Measurements from ENCODE around the gene HDAC4.

HDAC4 gene

GRCh38 chr2:239193925-239194677 is 206.7 kb downstream of the HDAC4 start:
- no peak for DNase-seq

- DNase-seq: no peak
Measured at GRCh38 chr2:239193401-239193811, 207.4 kb downstream of the HDAC4 start.

GRCh38 chr2:239192975-239193374 is 207.8 kb downstream of the HDAC4 start:
- DNase-seq: no peak

GRCh38 chr2:239192456-239192855 is 208.4 kb downstream of the HDAC4 start:
- DNase-seq: no peak

- no peak for DNase-seq
Measured at GRCh38 chr2:239190921-239191885, 209.6 kb downstream of the HDAC4 start.

DNA sequence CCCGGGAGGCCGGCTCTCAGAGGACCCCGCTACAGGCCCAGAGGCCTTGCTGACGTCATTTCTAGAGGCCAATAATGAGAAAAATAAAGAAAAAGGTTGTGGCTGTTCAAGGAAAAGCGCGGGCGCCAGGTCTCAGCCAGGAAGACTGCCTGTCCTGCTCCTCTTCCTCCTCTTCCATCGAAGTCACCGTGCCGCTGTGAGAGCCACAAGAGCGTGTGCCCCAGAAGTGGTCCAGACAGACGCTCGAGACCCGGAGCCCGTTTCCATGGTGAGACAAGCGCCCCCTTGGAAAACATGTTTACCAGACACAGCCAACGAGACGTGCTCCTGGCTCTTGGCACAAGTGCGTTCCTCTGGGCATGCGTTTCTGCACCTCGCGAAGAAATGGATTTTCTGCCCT is 210.5 kb downstream of the HDAC4 start:
- DNase-seq: no peak

DNA sequence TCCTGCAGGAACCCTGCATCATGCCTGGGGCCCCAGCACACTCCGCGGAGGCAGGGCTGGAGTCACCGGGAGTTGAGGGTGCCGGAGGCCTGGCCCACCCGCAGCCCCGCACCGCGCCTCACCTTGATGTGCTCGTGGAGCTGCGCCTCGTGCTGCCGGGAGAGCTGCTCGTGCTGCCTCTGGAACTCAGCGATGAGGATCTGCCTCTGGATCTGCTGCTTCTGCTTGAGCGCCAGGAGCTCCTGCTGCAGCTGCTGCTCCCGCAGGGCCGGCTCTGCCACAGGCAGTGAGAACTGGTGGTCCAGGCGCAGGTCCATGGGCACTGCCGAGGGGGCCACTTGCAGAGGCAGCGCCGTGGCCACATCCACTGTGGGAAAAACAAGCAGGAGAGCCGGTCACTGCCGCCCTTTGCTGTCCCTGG is 211.1 kb downstream of the HDAC4 start:
- DNase-seq: no peak

DNA sequence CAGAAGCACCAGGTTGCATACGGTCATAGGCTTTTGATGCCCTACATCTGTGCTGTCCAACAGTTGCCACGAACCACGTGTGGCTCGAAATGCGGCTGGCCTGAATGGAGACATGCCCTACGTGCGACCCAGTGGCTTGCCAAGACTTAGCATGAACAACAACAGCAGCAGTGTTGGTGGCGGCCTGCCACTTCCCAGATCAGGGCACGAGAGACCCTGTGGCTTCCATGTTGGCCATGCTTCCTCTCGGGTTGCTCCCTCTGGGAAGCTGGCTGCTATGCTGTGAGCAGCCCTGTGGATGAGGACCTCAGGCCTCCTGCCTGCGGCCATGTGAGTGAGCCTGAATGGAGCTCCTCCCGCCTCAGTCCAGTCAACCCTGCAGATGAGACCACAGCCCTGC is 212.3 kb downstream of the HDAC4 start:
- no peak for DNase-seq

DNA sequence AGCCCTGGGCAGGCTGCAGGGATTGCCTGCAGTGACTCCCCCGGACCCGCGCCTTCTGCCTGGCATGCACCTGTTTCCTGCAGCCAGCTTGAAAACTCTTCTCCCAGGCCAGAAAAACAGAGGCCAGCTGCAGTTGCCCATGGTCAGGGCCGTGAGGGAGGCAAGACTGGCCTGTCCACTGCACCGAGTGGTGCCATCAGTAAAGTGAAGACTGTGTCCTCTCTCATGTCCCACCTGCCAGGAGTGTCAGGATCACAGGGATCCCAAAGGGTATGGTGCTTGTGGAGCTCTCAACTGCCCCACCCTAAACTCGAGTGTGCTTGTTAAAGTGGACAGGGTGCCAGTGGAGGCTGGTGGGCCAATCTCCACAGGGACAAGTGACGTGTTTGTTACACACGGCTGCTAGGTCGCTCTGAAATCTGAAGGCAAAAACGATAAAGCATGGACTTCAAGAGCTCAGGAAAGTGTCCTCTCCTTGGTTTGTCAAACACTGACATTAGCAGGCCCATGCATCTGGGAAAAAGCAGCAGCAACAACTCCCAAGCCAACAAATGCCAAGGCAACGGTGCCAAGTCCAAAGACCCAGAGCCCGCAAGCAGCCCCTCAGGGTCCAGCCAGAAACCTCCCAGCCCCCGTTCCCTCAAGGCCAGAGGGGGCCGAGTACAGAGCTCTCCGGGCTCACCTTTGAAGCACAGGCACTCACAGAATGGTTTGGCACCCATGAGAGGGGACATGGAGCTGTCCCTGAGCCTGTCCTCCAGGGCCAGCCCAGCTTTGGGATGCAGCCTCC is 213.2 kb downstream of the HDAC4 start:
- DNase-seq: no peak

DNA sequence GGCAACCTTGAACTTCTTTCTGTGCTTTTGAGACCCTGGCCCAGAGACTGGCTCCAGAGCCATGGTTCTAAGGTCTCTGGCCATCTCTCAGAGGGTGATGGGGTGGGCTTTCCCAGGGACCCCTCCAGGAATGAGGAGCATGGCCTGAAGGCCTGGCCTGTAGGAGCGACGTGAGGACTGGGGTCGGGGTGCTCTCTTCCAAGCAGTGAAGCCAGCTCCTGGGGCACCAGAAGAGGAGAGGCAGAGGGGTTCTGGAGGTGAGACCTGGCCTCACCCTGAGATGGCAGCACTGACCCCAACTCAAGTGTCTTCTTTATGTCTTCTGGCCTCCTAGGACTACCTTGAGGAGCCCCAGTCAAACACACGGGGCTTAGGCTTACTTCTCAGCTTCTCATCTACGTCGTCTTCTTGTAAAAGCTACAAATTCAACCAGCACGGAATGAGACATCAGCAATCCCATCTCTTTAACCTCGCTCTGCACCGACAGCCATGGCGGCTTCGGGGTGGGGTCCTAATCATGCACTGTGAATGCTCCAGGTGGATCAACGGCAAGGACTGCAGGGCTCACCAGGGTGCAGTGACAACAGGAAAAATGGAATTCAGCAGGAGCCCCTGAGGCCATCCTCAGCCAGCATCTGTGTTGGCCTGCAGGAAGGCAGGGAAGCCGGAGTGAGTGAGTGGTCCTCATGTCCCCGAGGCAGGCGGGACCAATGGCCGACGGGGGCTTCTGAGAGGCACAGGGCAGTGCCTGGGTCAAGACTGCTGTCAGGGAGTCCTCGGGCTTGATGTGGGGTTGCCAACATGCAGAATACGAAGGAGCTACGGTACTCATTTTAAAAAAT is 214.1 kb downstream of the HDAC4 start:
- DNase-seq: no peak

DNA sequence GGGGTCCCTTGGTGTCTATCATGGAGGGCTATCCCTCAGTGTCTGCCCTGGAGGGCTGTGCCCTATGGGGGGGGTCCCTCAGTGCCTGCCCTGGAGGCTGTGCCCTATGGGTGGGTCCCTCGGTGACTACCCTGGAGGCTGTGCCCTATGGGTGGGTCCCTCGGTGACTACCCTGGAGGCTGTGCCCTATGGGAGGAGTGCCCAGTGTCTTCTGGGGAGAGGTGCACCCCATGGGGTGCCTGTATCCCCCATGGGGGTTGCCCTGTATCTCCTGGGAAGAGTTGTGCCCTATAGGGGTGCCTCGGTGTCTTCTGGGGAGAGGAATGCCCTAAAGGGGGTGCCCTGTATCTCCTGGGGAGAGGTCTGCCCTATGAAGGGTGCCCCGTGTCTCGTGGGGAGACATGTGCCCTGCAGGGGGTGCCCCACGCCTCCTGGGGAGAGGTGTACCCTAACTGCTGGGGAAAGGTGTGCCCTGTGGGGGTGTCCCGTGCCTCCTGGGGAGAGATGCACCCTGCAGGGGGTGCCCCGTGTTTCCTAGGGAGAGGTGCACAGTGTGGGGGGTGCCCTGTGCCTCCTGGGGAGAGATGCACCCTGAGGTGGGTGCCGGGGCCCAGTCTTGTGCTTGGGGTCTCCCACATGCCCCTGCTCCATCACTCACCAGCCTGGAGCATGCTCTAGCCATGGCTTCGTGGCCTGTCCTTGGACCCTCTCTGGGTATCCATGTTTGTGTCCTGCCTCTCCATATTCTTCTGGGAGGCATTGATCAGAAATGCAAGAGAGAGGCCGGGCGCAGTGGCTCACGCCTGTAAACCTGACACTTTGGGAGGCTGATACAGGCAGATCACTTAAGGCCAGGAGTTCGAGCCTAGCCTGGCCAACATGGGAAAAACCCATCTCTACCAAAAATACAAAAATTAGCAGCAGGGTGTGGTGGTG is 215.6 kb downstream of the HDAC4 start:
- no peak for DNase-seq

DNA sequence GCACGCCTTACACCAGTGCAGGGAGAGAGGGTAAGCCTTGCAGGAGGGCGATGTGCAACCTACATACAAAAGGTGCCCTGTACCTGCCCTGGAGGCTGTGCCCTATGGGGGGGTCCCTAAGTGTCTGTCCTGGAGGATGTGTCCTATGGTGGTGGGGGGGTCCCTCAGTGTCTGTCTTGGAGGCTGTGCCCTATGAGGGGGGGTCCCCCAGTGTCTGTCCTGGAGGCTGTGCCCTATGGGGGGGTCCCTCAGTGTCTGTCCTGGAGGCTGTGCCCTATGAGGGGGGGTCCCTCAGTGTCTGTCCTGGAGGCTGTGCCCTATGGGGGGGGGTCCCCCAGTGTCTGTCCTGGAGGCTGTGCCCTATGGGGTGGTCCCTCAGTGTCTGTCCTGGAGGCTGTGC is 216.6 kb downstream of the HDAC4 start:
- DNase-seq: no peak

- DNase-seq: no peak
Measured at GRCh38 chr2:239182981-239183791, 217.6 kb downstream of the HDAC4 start.

DNA sequence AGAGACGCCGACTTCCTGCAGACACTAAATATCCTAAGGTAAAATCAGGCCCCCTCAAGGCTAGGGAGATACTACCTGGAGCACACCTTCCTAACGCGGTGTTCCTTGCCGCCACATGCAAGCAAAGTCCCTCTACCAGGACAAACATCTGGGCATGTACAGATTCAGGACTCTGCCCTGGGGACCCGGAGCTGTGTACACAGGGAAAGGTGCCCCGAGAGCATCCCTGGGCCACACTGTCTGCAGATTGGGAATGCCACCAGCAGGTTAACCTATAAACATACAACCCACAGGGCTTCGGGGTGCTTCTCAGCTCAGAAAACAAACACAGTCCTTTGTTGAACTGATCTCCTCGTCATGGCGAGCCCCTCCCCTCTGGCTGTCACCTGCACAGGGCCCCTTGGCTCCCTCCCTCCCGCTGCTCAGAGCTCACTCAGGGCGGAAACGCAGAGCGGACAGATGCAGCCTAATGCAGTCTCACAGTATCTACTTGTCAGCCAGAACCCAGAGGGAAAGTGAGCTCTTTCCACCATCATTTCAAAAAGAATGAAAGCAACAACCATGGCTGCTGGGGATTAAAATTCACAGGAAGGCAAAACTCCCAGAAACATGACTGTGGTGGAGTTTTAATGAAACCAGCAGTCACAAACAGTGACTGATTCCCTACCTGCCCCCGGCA is 218.8 kb downstream of the HDAC4 start:
- DNase-seq: no peak

DNA sequence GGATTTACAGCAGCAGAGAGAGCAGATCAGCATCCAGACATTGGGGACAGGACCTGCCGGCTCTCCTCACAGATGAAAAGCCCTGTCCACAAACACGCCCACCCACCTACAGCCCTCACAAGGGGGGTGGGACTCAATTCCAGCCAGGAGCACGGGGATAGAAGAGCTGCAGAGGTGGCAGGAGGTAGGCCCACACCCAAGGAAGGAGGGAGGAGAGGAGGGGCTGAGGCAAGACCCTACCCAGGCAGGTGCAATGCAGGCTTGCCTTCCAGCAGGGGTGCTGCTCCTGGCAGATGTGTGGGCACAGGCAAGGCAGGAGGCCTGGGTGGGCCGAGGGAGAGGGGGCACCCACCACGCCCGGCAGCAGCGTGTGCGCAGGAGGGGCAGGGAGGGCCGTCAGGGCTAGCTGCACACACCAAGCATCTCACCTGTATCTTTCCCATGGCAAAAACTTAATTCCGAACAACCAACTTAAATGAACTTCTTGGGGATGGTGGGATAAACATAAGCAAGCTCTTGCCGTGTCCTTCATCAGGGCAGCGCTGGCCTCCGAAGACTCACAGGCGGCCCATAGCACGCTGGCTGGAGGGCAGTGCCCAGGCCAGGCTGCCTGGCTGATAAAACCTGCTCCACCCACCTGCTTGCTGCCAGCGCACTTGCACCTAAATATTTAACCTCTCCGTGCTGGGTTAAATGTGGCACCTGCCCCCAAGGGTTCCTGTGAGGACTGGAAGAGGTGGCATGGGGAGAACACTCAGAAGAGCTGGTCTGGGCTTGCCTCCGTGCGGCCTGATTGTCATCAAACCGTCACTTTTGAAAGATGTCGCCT is 219.5 kb downstream of the HDAC4 start:
- no peak for DNase-seq

GRCh38 chr2:239180526-239181073 is 220.2 kb downstream of the HDAC4 start:
- DNase-seq: no peak

- DNase-seq: no peak
Measured at GRCh38 chr2:239179851-239180371, 220.9 kb downstream of the HDAC4 start.

DNA sequence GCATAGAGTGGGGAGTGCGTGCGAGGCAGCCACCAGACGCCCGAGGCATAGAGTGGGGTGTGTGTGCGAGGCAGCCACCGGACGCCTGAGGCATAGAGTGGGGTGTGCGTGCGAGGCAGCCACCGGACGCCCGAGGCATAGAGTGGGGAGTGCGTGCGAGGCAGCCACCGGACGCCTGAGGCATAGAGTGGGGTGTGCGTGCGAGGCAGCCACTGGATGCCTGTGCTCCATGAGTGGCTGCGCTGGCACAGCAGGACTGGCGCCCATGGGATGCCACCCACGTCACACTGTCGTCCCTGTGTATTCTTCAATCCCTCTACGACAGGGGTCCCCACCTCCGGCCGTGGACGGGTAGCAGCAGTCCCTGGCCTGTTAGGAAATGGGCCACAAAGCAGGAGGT is 221.9 kb downstream of the HDAC4 start:
- no peak for DNase-seq
